ENCODE results near the gene FNDC3B. TPM values are rescaled to one million over a fixed set of nuclear protein-coding genes. Genes with fewer than 3 reads are reported as not detected.

The FNDC3B gene
- total and polyA plus RNA-seq, 2 of the 8 experiments (the other 6 are each of a cell fraction or from before 2014, with no cell fraction given): 14.1 to 44.4 TPM

DNA sequence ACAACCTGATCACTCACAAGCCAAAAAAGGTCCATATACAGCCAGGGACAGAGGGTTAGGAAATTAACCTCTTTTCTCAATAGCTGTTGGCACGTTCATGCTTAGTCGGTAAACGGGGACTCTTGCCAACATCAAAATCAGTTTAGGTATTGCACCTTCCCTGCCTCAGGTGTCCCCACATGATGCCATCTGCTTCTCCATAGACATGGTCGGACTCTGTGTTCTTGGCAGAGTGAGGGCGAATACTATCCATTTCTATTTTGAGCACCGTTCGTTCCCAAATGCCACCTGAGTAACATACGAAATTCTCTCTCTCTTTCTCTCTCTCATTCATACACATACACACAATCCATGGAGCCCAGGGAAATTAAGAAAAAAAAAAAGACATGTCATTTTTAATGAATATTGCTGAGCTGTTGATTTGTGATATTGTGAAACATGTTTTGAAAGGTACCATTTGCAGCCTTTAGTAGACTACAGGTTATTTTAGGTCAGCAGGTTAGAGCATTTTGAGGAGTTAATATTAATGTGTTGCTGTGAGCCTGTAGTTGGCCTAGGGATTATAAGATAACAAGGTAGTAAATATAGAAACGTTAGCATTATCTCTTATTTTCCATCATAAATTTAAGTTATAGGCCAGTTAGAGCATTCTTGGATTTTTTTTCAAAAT lies 330.3 kb downstream of the FNDC3B start:
- H4K91ac ChIP-seq (replicated peaks; ENCODE audit: insufficient read length, low read length): no peak overlapping the region
- no peak overlapping the region for H2BK15ac ChIP-seq (ENCODE audit: low read length)
- no peak overlapping the region for H2AFZ ChIP-seq (ENCODE audit: low read length)
- no peak overlapping the region; a peak in 1 of 7 replicates for H3K9ac ChIP-seq (replicated peaks in 1 of 4; ENCODE audit: extremely low read depth in 1 of 4, low read depth in 3 of 4, low read length in 3 of 4)
- H3K4me1 ChIP-seq (replicated peaks in 1 of 4; ENCODE audit: control insufficient read depth in 3 of 4, insufficient read depth in 4 of 4, low read length in 3 of 4): no peaks in the 10 kb centered on the region; a peak in 1 of 7 replicates
- H2BK20ac ChIP-seq (ENCODE audit: low read length): no peak overlapping the region
- DNase-seq (ENCODE audit: low read depth in 1 of 2, low spot score in 2 of 2) (no peak), FAIRE-seq (no peak)
- H4K5ac ChIP-seq (ENCODE audit: insufficient read length, low read depth, low read length): no peak overlapping the region
- peaks cover 0 to 8% (median 3%) of the 10 kb centered on the region in 4 experiments; a peak in 4 of 8 replicates for H3K36me3 ChIP-seq (ENCODE audit: control insufficient read depth in 2 of 4, insufficient read depth in 4 of 4, low read length in 3 of 4)
- no peaks in the 10 kb centered on the region for H4K20me1 ChIP-seq (replicated peaks in 1 of 2; ENCODE audit: control insufficient read depth in 1 of 2, insufficient read depth in 2 of 2, low read length in 2 of 2)
- no peaks in the 10 kb centered on the region for H3K23me2 ChIP-seq (ENCODE audit: low read depth, low read length)
- no peak overlapping the region for H3K27ac ChIP-seq (ENCODE audit: low read depth, low read length)
- no peaks in the 10 kb centered on the region for H3K9me3 ChIP-seq (ENCODE audit: insufficient read depth in 2 of 2, low read depth in 1 of 2, low read length in 1 of 2)
- no peaks in the 10 kb centered on the region for H3K79me2 ChIP-seq (ENCODE audit: control insufficient read depth in 1 of 2, insufficient read depth in 2 of 2, low read length in 2 of 2)
- no peak overlapping the region for H3K23ac ChIP-seq (ENCODE audit: insufficient read length)
- ChIA-PET CTCF (ENCODE audit: partially characterized antibody) (interaction anchor here (0.6 to 1.1 kb wide), 2 partner anchors 101 to 297 kb away, joined by 3 to 6 read pairs; no protein-coding TSS in a partner anchor), POLR2A (ENCODE audit: partially characterized antibody) (no interaction called here)
- H3K18ac ChIP-seq (ENCODE audit: extremely low read depth, low read length): no peak overlapping the region
- WGBS, 2 experiments (ENCODE audit: extremely low coverage in 1 of 2, insufficient coverage in 1 of 2, insufficient read length in 1 of 2, insufficient replicate concordance in 2 of 2, low coverage in 1 of 2, low lambda C conversion rate in 2 of 2, missing lambda C conversion rate in 1 of 2): 93 to 100% methylated on average over 1 to 9 of the region's 9 CpGs
- H3K27me3 ChIP-seq (replicated peaks in 1 of 4; ENCODE audit: control insufficient read depth in 3 of 4, extremely low read depth in 1 of 4, insufficient read depth in 3 of 4, low read length in 3 of 4): no peaks in the 10 kb centered on the region
- no peak overlapping the region for H2BK120ac ChIP-seq (replicated peaks; ENCODE audit: low read depth, low read length)
- H3K79me1 ChIP-seq (ENCODE audit: low read depth, low read length): no peaks in the 10 kb centered on the region
- no peak overlapping the region for H4K8ac ChIP-seq (ENCODE audit: extremely low read depth, insufficient read depth, low read length)
- no peak overlapping the region for H3K4me3 ChIP-seq (ENCODE audit: extremely low read depth in 1 of 4, insufficient read depth in 2 of 4, low read depth in 3 of 4, low read length in 4 of 4)
- no peak overlapping the region for H3K4ac ChIP-seq (replicated peaks; ENCODE audit: insufficient read length, low read depth, low read length)
- no peak overlapping the region for H3K14ac ChIP-seq (ENCODE audit: insufficient read length)
- H2BK12ac ChIP-seq (ENCODE audit: low read depth, low read length): no peak overlapping the region
- H3K56ac ChIP-seq (replicated peaks; ENCODE audit: insufficient read length, low read depth, low read length): no peak overlapping the region
- H3K4me2 ChIP-seq (ENCODE audit: insufficient read depth in 1 of 2, low read depth in 2 of 2, low read length in 2 of 2): no peak overlapping the region
- no peak overlapping the region for H2BK5ac ChIP-seq (ENCODE audit: low read depth, low read length)
- no peak overlapping the region for H2AK5ac ChIP-seq (ENCODE audit: low read depth, low read length)
- no peak for TF ChIP-seq CTCF (IDR thresholded peaks at IDR 0.05; ENCODE audit: control extremely low read depth in 1 of 3, insufficient read depth in 1 of 3, low read depth in 1 of 3, low read length in 3 of 3)
- no peak for TF ChIP-seq TEAD4 (IDR thresholded peaks at IDR 0.05; ENCODE audit: low read depth, low read length)
- no peak for TF ChIP-seq ASH2L (IDR thresholded peaks at IDR 0.05; ENCODE audit: low read length)
- TF ChIP-seq, protein P1, sequence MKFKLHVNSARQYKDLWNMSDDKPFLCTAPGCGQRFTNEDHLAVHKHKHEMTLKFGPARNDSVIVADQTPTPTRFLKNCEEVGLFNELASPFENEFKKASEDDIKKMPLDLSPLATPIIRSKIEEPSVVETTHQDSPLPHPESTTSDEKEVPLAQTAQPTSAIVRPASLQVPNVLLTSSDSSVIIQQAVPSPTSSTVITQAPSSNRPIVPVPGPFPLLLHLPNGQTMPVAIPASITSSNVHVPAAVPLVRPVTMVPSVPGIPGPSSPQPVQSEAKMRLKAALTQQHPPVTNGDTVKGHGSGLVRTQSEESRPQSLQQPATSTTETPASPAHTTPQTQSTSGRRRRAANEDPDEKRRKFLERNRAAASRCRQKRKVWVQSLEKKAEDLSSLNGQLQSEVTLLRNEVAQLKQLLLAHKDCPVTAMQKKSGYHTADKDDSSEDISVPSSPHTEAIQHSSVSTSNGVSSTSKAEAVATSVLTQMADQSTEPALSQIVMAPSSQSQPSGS (IDR thresholded peaks at IDR 0.05; ENCODE audit: low read length): no peak
- TF ChIP-seq EP300 (IDR thresholded peaks at IDR 0.05; ENCODE audit: borderline replicate concordance in 1 of 2, low read depth in 2 of 2, low read length in 2 of 2): no peak
- TF ChIP-seq EZH2 (IDR thresholded peaks at IDR 0.05; ENCODE audit: low read depth, low read length, severe bottlenecking): no peak
- no peak for TF ChIP-seq HDAC6 (IDR thresholded peaks at IDR 0.05; ENCODE audit: low read depth, low read length)
- no peak for TF ChIP-seq SP2 (IDR thresholded peaks at IDR 0.05; ENCODE audit: low read length)
